ELR (cell line): ENCODE measurements around the gene FHL2.
"Not testable (repeated sequence)": the region's sequence is repeated elsewhere in the genome, so short reads cannot be mapped to it uniquely, and the experiment has no call there.

Source experiments
- DNase-seq: peaks from one replicate; pipeline ENCODE4 v3.0.0-alpha.2; 2015; ENCODE audit warnings: low read depth

Gene FHL2

DNA sequence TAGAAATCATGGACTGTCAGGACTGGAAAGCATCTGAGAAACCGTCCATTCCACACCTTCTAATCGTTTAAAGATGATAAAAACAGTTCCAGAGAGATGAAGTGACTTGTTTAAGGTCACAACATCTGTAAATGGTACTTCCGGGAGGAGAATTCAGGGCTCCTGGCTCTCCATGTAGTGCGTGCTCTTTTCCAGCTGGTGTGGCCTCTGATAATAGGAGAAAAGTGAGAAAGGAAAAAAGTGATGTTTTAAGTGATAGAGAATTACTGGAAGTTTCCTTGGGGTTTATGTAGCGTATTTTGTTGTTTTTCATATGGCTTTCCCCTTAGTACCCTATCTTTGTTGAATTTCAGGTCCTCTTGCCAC lies 60.8 kb downstream of the FHL2 start:
- DNase-seq, result peak; percentile 23

GRCh38 chr2:105337122-105338019 lies 61.5 kb downstream of the FHL2 start, which contains the start of gene C2orf49:
TSS of gene C2orf49 (plus strand) at chr2:105337540. CDS start at chr2:105337588, 48 bp downstream.
- DNase-seq, result peak; percentile 89

DNA sequence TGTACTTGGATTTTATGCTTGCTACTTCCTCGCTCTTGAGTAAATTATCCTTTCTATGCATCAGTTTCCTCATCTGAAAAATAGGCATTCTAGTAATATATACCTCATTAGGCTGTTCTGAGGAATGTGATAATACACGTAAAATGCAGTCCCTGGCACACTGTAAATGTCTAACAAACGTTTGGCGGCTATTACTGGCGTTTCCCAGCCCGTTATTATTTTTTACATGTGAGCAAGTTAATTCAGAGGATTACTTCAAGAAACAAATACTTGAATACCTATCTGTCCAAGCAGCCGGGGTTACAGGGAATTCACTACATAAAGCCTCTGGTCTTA lies 62.1 kb downstream of the FHL2 start:
- DNase-seq, result no peak

DNA sequence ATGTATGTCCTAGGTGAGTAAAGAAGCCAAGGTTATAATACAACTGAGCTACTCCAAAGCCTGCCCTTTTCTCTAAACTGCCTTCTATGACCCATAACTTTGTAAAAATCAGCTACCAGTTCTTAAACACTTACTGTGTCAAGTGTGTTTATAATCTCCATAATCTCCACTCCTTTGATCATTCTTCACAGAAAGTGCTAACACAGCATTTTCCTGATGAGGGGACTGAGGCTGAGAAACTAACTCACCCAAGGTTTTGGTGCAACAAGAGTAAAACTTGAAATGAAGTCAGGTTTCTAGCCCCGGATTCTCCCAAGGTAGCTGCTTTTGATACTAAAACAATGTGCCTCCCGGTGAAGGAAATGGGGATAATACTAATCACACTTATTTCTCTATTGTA lies 63.4 kb downstream of the FHL2 start:
- DNase-seq, result no peak

- no peak for DNase-seq
Observed at GRCh38 chr2:105334211-105334610, 64.6 kb downstream of the FHL2 start.

GRCh38 chr2:105330681-105331375 lies 68.0 kb downstream of the FHL2 start:
- peak; percentile 19 for DNase-seq

- peak; percentile 64 for DNase-seq
Observed at GRCh38 chr2:105329561-105330495, 69.0 kb downstream of the FHL2 start, which contains the start of gene TGFBRAP1. TSS of gene TGFBRAP1 (minus strand) at chr2:105329735. CDS start at chr2:105308301, 21,434 bp downstream.

DNA sequence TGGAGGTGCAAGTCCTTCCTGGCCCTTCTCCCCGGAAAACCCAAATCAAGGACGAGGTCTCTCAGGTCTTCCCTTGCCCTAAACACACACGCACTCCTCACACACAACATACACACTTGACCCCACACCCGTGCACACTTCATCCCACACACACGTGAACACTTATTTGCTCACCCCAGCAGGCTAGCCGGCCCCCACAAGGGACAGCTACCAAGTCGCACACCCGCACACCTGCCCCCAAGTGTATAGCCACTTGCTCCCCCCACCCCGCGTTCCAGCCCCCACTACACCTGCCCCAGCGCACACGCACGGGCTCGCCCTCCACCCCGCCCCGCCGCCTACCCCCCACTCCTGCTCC lies 69.7 kb downstream of the FHL2 start:
- no peak for DNase-seq

DNA sequence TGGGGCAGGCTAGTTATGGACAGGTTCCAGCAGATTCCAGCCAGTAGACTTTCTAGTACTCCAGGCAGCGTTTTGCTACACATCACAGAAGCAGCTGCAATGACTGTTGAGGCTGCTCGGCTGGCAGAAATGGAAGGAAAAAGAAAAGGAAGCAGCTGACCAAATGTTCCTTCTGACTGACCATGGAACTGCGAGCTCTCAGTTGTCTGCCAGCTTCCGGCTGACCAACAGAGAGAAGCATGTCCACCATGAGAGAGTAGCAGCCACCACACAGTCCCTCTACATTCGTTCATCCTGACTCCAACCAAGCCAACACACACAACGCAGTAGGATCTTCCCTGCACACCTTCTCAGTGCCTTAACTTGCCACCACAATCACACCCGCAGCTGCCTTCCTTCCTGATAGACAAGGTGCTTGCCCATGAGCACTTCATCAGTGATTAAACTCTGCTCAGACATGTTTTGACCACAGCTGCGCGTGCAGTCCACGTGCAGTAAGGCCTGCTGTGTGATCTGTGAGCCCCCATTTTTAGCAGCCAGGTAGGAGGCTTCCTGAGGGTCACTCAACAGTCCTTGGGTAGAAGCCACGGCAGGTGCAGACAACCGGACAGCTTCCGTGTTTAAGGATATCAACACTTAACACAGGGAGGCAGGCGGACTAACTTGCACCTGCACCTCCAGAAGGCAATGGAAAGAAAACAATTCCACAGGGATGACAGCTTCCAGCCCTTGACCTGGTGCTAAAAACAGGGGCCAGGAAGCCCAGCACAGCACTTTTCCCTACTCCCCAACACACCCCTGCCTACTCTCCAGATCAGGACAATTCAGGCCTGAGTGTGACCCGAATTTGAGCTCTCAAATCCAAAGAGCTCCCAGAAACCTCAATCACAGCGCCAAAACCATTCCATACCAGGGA lies 70.3 kb downstream of the FHL2 start:
- peak; percentile 55 for DNase-seq

DNA sequence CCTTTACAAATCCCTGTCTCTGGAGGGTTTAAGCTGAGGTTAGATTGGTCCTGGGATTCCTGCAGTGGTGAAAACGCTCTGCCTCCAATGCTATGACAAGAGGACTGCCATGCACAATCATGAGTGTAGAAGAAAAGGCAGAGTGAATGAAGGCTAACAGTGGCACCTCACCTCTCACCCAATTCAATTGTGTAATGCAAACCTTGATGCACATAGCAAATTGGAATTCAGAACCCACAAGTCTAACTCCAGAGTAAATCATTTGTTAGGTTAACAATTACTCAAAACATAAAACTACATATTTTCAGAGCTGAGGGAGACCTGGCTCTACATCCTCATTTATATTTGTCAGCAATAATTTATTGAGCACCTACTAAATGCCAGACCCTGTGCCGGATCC lies 71.2 kb downstream of the FHL2 start:
- peak; percentile 10 for DNase-seq

DNA sequence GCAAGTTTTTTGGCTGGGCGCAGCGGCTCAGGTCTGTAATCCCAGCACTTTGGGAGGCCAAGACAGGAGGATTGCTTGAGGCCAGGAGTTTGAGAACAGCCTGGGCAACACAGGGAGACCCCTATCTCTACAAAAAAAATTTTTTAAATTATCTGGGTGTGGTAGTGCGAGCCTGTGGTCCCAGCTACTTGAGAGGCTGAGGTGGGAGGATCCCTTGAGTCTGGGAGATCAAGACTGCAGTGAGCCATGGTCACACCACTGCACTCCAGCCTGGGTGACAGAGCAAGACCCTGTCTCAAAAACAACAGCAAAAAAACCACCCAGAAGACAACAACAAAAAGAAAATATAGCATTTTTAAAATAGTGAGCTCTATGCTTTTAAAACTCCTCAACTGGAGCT lies 71.6 kb downstream of the FHL2 start:
- not testable (repeated sequence) for DNase-seq

GRCh38 chr2:105325389-105325963 lies 73.4 kb downstream of the FHL2 start:
- DNase-seq, result peak; percentile 66

- DNase-seq, result peak; percentile 87
Observed at GRCh38 chr2:105324732-105325131, 74.1 kb downstream of the FHL2 start.

GRCh38 chr2:105324101-105324500 lies 74.8 kb downstream of the FHL2 start:
- peak; percentile 22 for DNase-seq

DNA sequence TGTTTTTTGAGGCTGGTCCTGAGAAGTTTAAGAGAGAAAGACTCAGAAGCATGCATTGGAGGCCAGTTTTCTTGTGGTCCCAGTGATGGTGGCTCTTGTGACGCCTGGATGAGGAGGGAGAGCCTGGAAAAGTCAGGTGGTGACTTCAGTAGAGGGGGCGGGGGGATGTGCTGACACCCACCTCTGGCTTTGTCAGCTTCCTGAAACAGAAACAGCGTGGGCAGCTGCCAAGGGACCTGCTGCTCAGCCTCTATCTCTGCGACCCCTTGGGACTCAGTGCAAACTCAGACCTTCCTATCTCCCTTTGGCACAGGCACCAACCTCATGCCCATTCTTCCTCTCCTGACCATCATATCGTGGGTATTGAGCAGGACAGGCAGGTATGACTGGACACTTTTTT lies 75.7 kb downstream of the FHL2 start:
- DNase-seq, result no peak

DNA sequence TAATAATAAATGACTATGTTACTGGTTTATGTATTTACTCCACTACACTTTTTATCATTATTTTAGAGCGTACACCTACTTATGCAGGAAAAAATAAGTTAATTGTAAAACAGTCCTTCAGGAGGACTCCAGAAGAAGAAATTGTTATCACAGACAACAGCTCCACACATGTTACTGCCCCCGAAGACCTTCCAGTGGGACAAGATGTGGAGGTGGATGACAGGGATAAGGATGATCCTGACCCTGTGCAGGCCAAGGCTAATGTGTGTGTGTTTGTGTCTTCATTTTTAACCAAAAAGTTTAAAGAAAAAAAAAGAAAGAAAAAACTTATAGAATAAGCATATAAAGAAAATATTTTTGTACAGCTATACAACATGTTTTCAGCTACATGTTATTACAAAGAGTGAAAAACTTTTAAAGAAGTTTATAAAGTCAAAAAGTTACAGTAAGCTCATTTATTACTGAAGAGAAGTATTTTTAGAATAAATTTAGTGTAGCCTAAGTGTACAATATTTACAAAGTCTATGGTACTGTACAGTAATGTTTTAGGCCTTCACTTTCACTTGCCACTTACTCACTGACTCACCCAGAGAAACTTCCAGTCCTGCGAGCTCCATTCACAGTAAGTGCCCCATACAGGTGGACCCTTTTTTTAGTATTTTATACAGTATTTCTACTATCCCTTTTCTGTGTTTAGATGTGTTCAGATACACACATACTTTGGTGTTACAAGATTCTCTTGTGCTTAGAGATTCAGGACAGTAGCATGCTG lies 76.8 kb downstream of the FHL2 start:
- peak; percentile 63 for DNase-seq

- DNase-seq, result peak; percentile 24
Observed at GRCh38 chr2:105320651-105321215, 78.1 kb downstream of the FHL2 start.

DNA sequence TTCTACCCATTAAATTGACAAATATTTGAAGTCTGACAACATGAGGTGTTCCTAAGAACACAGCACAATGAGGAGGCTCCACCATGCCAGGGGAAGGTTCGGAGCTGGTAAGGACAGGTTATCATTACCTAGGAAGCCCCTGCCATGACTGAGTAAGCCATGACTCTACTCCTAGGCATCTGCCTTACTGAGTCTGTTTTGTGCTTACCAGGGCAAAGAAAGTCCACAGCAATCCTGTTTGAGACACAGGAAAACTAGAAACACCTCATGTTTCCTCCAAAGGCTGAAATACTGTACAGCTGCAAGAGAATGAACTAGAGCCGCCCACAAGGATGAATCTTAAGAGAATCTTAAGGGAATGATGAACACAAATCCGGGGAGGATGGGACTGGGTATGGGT lies 80.9 kb downstream of the FHL2 start:
- peak; percentile 13 for DNase-seq

DNA sequence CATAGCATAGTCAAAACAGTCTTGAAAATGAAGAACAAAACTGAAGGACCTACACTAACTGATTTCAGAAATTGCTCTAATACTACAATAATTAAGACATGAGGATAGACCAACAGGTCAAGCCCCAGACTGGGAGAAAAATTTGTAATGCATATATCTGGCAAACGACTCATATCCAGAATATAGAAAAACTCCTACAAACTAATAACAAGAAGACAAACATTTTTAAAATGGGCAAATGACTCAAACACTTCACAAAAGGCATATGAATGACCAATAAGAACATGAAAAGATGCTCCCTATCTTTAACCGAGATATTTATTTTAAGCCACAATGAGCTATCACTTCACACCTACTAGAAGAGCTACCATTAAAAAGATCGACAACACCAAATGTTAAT lies 83.5 kb downstream of the FHL2 start:
- no peak for DNase-seq

GRCh38 chr2:105313877-105314276 lies 85.0 kb downstream of the FHL2 start:
- DNase-seq, result no peak
